ENCODE results near the gene C16orf92.

The C16orf92 gene

DNA sequence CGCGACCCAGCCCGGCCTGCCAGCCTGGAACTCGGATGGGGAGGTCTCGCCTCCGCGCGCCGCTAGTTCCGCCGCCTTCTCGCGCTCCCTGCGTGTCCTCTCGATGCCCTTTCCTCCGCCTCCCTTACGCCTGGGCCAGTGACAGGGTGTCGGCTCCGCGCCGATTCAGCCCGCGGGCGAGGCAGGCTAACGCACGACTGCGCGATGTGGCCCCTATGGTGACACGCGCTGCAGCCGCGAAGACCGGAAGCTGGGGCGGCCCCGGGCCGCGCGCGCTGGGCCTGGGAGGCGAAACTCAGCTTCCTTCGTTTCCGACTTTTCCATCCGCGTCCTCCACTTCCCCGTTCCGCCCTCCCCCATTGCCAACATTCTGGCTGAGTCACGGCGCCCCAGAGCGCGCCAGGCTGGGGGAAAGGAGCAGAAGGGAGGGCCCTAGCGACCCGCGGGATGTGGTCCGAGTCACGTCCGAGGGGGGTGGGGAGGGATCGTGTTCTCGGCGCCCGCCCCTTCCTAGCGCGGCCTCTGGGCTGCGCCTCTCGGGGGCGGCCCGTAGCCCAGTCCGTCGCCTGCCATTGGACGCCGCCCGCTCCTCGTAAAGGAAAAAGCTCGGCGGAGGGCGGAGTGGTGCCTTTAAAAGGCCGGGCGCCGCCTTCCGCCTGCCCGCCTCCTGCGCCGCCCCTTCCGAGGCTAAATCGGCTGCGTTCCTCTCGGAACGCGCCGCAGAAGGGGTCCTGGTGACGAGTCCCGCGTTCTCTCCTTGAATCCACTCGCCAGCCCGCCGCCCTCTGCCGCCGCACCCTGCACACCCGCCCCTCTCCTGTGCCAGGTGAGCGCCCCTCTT lies 42.3 kb downstream of the C16orf92 start, which contains the start of gene ALDOA:
Gene ALDOA (plus strand): TSS at position 659 of the 841 bp plus-strand sequence. CDS start 1,138 bp downstream, outside the sequence.
- H3K9ac ChIP-seq (ENCODE audit: insufficient read length, low read depth) = peak within 1 kb of the TSS; percentile 99
- no peaks in the 10 kb centered on the region for H3K9me3 ChIP-seq (ENCODE audit: insufficient read depth, low read length)
- peak; percentile 96 for DNase-seq (ENCODE audit: low read depth, low spot score)
- TF ChIP-seq ZNF274 (IDR thresholded peaks at IDR 0.05; ENCODE audit: low read depth, low read length) = no peak
- no peak for TF ChIP-seq YY1 (IDR thresholded peaks at IDR 0.05; ENCODE audit: insufficient read depth, insufficient read length)
- TF ChIP-seq SUZ12 (IDR thresholded peaks at IDR 0.05; ENCODE audit: extremely low read depth, insufficient read depth, insufficient read length) = no peak
- H3K27me3 ChIP-seq (ENCODE audit: insufficient read depth, insufficient read length) = no peaks in the 10 kb centered on the region
- peak within 1 kb of the TSS; percentile 98 for H3K4me3 ChIP-seq (ENCODE audit: insufficient read length, low read depth)
- peaks cover 45% of the 10 kb centered on the region for H3K36me3 ChIP-seq (ENCODE audit: insufficient read depth, insufficient read length, low read length)
- peaks cover 38% of the 10 kb centered on the region for H3K4me1 ChIP-seq (ENCODE audit: insufficient read depth, insufficient read length)

DNA sequence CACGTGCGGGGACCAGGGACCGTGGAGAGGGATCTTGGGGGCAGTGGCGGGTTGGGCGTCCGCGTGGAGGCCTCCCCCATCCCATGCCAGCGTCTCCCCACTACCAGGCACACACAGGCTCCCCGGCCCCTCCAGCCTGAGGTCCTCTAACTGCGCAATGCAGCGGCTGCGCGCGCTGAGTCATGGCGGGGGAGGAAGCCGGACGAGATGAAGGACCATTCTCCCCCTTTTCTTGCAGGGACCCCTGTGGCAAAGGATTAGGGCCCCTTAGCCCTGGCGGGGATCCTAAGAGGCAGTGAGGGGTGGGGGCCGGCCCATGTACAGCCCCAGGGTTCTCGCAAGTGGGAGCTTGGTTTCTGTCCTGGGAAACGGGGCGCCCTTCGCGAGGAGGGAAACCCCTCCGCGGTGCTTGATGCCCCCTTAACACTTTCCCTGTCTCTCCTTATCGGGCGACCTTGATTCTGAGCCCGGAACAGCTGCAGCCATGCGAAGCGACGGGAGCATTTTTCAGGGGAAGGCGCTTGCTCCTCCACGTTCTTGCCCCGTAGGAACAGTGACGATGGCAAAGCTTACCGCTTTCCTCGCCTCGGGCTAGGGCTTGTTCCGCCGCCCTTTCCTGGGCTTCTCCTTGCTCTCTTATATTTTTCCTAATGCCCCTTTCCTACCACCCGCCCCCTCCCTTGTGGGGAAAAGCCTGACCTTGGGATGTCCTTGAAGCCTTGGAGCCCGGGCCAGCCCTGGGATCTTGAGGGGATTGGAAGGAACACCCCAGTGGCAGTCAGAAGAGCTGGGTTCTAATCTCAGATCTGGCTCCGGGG lies 43.2 kb downstream of the C16orf92 start:
- Histone ChIP-seq H3K4me3 (ENCODE audit: insufficient read length, low read depth) (peak overlapping the region; percentile 98), H3K9ac (ENCODE audit: insufficient read length, low read depth) (peak overlapping the region; percentile 99), H3K36me3 (ENCODE audit: insufficient read depth, insufficient read length, low read length) (peaks cover 53% of the 10 kb centered on the region), H3K4me1 (ENCODE audit: insufficient read depth, insufficient read length) (peaks cover 33% of the 10 kb centered on the region), H3K9me3 (ENCODE audit: insufficient read depth, low read length) (no peaks in the 10 kb centered on the region), H3K27me3 (ENCODE audit: insufficient read depth, insufficient read length) (no peaks in the 10 kb centered on the region)
- no peak for DNase-seq (ENCODE audit: low read depth, low spot score)
- no peak for TF ChIP-seq SUZ12 (IDR thresholded peaks at IDR 0.05; ENCODE audit: extremely low read depth, insufficient read depth, insufficient read length)
- no peak for TF ChIP-seq YY1 (IDR thresholded peaks at IDR 0.05; ENCODE audit: insufficient read depth, insufficient read length)
- TF ChIP-seq ZNF274 (IDR thresholded peaks at IDR 0.05; ENCODE audit: low read depth, low read length) = no peak

DNA sequence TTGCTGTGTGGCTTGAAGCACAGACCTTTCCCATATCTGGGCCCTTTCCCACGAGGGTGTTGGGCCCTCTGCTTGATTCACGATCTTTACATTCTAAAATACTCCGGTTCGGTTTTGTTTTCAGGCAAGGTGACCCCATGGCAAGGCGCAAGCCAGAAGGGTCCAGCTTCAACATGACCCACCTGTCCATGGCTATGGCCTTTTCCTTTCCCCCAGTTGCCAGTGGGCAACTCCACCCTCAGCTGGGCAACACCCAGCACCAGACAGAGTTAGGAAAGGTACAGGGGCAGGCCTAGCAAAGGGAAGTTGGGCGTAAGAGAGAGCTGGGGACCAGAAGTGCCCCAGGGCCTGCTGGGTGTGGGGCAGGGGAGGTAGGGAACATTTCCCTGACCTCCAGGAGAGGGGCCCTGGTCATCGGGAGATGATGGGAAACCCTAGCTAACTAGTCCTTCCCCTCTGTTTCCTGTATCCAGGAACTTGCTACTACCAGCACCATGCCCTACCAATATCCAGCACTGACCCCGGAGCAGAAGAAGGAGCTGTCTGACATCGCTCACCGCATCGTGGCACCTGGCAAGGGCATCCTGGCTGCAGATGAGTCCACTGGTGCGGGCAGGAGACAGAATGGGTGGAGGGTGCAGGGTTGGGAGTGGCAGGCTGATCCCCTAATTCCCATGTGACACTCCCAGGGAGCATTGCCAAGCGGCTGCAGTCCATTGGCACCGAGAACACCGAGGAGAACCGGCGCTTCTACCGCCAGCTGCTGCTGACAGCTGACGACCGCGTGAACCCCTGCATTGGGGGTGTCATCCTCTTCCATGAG lies 44.0 kb downstream of the C16orf92 start:
- peak overlapping the region; percentile 99 for H3K9ac ChIP-seq (ENCODE audit: insufficient read length, low read depth)

DNA sequence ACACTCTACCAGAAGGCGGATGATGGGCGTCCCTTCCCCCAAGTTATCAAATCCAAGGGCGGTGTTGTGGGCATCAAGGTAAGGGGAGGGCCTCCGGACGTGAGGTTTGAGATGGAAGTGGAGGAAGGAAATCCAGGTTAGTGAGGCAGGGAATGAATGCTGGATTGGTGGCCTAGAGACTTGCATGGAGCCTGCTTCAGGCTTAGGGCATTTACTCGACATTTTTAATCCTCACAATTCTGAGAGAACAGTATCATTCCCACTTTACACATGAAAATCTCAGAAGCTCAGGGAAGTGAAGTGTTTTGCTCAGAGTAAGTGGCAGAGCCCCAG lies 44.6 kb downstream of the C16orf92 start:
- Histone ChIP-seq H3K9ac (ENCODE audit: insufficient read length, low read depth) (peak overlapping the region; percentile 99), H3K27me3 (ENCODE audit: insufficient read depth, insufficient read length) (no peaks in the 10 kb centered on the region), H3K36me3 (ENCODE audit: insufficient read depth, insufficient read length, low read length) (peaks cover 66% of the 10 kb centered on the region)

More for the DNA sequence above, 44.0 kb downstream of the C16orf92 start:
- Histone ChIP-seq H3K9me3 (ENCODE audit: insufficient read depth, low read length) (no peaks in the 10 kb centered on the region), H3K4me1 (ENCODE audit: insufficient read depth, insufficient read length) (peaks cover 33% of the 10 kb centered on the region), H3K36me3 (ENCODE audit: insufficient read depth, insufficient read length, low read length) (peaks cover 60% of the 10 kb centered on the region), H3K4me3 (ENCODE audit: insufficient read length, low read depth) (peak overlapping the region; percentile 98), H3K27me3 (ENCODE audit: insufficient read depth, insufficient read length) (no peaks in the 10 kb centered on the region)
- DNase-seq (ENCODE audit: low read depth, low spot score) = no peak
- no peak for TF ChIP-seq ZNF274 (IDR thresholded peaks at IDR 0.05; ENCODE audit: low read depth, low read length)
- no peak for TF ChIP-seq SUZ12 (IDR thresholded peaks at IDR 0.05; ENCODE audit: extremely low read depth, insufficient read depth, insufficient read length)
- TF ChIP-seq YY1 (IDR thresholded peaks at IDR 0.05; ENCODE audit: insufficient read depth, insufficient read length) = no peak

DNA sequence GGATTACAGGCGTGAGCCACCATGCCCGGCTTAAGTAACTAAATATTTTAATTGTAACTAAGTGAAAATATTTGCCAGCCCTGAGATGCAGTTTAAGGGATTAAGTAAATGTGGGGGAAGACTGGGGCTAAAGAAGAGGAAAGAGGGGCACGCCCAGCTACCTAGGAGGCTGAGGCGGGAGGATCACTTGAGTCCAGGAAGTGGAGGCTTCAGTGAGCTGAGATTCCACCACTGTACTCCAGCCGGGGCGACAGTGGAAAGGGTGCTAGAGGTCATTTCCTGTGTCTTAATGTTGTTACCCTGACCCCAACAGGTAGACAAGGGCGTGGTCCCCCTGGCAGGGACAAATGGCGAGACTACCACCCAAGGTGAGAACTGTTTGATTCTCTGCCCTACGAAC lies 45.3 kb downstream of the C16orf92 start:
- DNase-seq (ENCODE audit: low read depth, low spot score) = no peak
- Histone ChIP-seq H3K4me1 (ENCODE audit: insufficient read depth, insufficient read length) (peaks cover 33% of the 10 kb centered on the region), H3K36me3 (ENCODE audit: insufficient read depth, insufficient read length, low read length) (peaks cover 74% of the 10 kb centered on the region), H3K9me3 (ENCODE audit: insufficient read depth, low read length) (no peaks in the 10 kb centered on the region), H3K27me3 (ENCODE audit: insufficient read depth, insufficient read length) (no peaks in the 10 kb centered on the region), H3K9ac (ENCODE audit: insufficient read length, low read depth) (no peak overlapping the region), H3K4me3 (ENCODE audit: insufficient read length, low read depth) (peak overlapping the region; percentile 20)
- TF ChIP-seq ZNF274 (IDR thresholded peaks at IDR 0.05; ENCODE audit: low read depth, low read length) (no peak), SUZ12 (IDR thresholded peaks at IDR 0.05; ENCODE audit: extremely low read depth, insufficient read depth, insufficient read length) (no peak), YY1 (IDR thresholded peaks at IDR 0.05; ENCODE audit: insufficient read depth, insufficient read length) (no peak)

More for the DNA sequence above, 44.6 kb downstream of the C16orf92 start:
- TF ChIP-seq YY1 (IDR thresholded peaks at IDR 0.05; ENCODE audit: insufficient read depth, insufficient read length) (no peak), SUZ12 (IDR thresholded peaks at IDR 0.05; ENCODE audit: extremely low read depth, insufficient read depth, insufficient read length) (no peak), ZNF274 (IDR thresholded peaks at IDR 0.05; ENCODE audit: low read depth, low read length) (no peak)
- no peak for DNase-seq (ENCODE audit: low read depth, low spot score)
- H3K9me3 ChIP-seq (ENCODE audit: insufficient read depth, low read length) = no peaks in the 10 kb centered on the region
- peaks cover 33% of the 10 kb centered on the region for H3K4me1 ChIP-seq (ENCODE audit: insufficient read depth, insufficient read length)
- peak overlapping the region; percentile 98 for H3K4me3 ChIP-seq (ENCODE audit: insufficient read length, low read depth)

DNA sequence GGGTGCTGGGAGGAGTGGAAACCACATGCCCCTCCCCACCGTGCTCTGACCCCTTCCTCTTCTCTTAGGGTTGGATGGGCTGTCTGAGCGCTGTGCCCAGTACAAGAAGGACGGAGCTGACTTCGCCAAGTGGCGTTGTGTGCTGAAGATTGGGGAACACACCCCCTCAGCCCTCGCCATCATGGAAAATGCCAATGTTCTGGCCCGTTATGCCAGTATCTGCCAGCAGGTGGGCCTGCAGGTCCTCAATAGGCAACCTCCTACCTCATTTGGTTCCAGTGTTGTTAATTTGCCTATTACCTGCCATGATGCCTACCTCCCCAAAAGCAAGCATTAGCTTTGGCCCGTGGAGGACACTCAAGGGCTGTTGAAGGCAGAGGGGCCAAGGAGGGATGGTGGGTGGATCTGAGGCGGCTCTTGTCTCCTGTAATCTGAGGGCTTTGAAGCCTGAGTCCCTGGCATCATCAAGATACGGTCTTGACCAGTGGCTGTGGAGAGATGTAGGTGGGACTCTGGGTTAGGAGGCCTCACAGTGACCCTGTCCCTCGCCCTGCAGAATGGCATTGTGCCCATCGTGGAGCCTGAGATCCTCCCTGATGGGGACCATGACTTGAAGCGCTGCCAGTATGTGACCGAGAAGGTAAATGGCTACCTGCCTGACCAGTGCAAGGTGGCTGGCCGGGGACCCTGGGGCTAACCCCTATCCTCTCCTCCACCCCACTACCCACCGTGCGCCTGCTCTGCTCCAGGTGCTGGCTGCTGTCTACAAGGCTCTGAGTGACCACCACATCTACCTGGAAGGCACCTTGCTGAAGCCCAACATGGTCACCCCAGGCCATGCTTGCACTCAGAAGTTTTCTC lies 46.0 kb downstream of the C16orf92 start:
- no peak for TF ChIP-seq SUZ12 (IDR thresholded peaks at IDR 0.05; ENCODE audit: extremely low read depth, insufficient read depth, insufficient read length)
- TF ChIP-seq ZNF274 (IDR thresholded peaks at IDR 0.05; ENCODE audit: low read depth, low read length) = no peak
- no peak for TF ChIP-seq YY1 (IDR thresholded peaks at IDR 0.05; ENCODE audit: insufficient read depth, insufficient read length)
- Histone ChIP-seq H3K36me3 (ENCODE audit: insufficient read depth, insufficient read length, low read length) (peaks cover 79% of the 10 kb centered on the region), H3K9me3 (ENCODE audit: insufficient read depth, low read length) (no peaks in the 10 kb centered on the region), H3K4me1 (ENCODE audit: insufficient read depth, insufficient read length) (peaks cover 28% of the 10 kb centered on the region), H3K27me3 (ENCODE audit: insufficient read depth, insufficient read length) (no peaks in the 10 kb centered on the region), H3K4me3 (ENCODE audit: insufficient read length, low read depth) (no peak overlapping the region), H3K9ac (ENCODE audit: insufficient read length, low read depth) (peak overlapping the region; percentile 27)
- no peak for DNase-seq (ENCODE audit: low read depth, low spot score)
